Activated T-helper 1 cell treated with Interleukin-2 at 50 U/mL for 16 hours (primary cell): Measurements from ENCODE around the gene DDX4.
"Not testable (repeated sequence)": the region's sequence is repeated elsewhere in the genome, so short reads cannot be mapped to it uniquely, and the experiment has no call there.

Experiments used
- DNase-seq: peaks from one replicate; pipeline ENCODE4 v3.0.0-alpha.2; 2020; ENCODE audit warnings: low read depth

DDX4 gene

DNA sequence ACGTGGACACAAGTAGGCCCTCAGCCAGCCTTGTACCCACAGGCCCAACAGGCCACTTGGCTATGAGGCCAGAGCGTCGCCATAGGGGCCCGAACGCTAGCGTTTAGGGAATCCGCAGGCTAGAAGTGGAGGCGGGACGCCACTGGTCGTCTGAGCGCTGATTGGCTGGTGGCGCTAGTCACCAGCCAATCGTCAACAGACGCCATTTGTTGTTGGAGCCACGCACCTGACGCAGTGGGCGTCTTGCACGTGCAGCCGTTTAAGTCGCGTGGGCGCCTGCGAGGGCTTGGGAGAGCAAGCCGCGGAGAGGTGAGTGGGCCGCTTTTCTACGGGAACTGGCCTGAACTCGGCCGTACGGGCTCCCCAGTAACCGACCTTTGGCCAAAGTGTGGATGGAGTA is at the start of gene DDX4:
DDX4 (plus strand) TSS at position 269 of the 400 bp plus-strand sequence. CDS start 903 bp downstream, outside the sequence.
- DNase-seq: no peak

GRCh38 chr5:55691265-55692105 is 46.4 kb upstream of the DDX4 start:
- DNase-seq: no peak

DNA sequence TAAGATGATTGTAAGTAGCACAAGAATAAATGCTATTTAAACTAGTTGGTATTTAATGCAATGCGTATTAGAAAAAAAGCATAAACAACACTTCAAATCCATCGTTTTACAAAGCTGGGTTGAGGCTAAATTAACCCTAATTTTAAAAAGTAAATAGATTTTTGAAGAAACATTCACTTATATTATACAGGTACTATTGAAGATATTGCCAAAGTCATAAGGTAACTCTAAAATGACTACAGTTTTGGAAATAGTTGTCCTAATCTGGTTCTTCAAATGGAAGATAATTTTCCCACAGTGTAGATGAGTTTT is 45.8 kb upstream of the DDX4 start:
- no peak for DNase-seq

DNA sequence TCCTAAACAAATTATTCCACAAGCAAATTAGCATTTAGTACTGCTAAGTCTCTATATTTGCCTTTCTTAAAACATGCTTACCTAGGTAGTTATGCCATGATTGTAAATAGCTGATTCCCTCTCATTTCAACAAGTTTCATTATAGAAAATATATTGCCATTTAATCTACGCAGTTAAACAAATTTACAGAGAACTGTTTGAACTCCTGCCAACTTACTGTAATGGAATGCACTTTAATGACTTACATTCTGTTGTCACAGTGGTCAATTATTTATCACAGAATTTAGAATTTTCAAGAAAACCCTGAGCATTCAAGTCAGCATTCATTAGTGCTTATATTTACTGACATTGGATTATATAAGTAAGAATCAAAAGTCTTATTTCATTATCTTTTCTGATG is 45.4 kb upstream of the DDX4 start:
- no peak for DNase-seq

- no peak for DNase-seq
Measured at GRCh38 chr5:55694152-55694830, 43.6 kb upstream of the DDX4 start.

- not testable (repeated sequence) for DNase-seq
Measured at GRCh38 chr5:55696704-55697103, 41.2 kb upstream of the DDX4 start.

DNA sequence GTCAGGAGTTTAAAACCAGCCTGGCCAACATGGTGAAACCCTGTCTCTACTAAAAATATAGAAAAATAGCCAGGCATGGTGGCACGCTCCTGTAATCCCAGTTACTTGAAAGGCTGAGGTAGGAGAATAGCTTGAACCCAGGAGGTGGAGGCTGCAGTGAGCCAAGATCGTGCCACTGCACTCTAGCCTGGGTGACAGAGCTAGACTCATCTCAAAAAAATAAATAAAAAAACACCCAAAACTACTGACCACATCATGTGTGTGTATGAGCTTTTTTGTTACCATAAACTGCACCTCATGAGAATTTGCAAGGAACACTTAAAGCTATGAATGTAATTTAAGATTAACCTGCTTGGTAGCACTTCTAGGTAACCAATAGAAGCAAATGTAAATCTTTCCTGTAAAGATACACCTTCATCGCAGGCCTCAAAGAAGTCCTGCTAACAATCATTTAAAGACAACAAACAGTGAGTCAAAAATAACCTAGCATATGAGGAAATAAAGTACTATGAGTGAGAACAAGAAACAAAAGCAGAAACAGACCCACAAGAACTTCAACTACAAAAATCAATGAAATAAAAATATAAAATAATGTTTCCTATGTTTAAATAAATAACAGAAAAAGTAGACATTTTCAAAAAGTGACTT is 38.7 kb upstream of the DDX4 start:
- DNase-seq: no peak

DNA sequence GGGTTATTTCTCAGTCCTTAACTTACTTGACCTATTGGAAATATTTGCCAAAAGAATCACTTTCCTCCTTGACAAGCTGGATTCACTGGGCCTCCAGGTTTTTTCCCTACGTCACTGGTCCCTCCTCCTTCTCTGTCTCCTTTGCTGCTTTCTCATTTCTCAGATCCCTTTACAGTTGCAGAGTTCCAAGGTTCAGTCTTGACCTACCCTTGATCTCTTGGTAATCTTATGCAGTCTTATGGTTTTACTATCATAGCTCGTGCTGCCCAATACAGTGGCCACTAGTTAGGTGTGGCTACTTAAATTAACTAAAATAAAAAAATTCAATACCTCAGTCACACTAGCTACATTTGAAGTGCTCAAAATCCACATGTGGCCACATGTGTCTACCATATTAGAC is 37.1 kb upstream of the DDX4 start:
- no peak for DNase-seq

DNA sequence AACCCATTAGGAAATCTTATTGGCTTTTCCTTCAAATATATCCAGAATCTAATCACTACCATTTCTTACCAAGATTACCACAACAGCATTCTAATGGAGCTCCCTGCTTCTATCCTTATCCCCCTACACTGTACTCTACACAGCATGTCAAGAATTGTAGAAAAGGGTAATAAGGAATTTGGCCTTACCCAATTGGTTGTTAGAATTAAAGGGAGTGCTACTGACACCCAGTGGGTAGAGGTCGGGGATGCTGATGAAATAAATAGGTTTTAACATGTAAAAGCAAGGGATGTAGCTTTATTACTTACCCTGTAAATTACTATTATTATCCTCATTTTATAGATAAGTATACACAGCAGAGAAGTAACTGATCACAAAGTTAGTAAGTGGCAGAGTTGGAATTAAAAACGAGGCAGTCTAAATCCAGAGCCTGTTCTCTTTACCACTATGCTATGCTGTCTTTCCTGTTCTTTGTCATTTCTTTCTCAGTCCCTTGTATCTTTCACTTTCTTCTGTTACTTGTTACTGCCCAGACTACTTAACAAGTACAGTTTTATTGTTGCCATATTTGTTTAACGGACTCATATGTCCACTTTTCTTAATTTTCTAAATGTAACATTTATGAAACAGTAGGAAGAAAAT is 36.3 kb upstream of the DDX4 start:
- DNase-seq: no peak

DNA sequence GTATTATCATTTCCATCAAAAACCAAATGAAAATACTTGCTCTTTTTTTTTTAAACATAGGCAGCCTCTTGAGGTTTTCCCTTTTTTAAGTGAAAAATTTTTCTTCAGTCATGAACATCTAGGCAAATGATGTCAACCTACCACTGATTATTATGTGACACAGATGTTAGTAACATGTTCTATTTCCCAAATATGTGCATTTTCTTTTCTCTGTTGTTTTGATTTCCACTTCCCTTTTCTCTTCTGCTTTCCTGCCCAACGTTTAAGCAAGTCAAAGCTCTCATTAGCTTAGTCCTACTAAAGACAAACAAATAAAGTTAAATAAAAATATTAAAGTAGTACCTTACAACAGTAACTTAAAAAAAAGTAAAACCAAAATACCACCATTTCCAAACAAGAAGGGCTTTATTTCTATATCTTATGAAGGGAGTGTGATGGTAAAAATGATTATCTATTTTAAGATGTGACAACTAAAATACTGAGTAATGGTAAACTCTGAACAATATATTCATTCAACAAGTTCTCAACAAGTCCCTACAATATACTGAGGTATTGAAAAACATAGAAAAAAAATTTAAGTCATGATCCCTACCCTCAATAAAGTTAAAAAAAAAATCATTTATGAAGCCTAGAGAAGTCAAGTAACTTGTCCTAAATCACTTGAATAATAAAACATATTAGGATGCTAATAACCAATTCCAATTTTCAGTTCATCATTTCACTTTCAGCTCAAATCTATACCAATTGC is 35.1 kb upstream of the DDX4 start:
- DNase-seq: no peak

GRCh38 chr5:55706230-55706629 is 31.6 kb upstream of the DDX4 start:
- DNase-seq: no peak

DNA sequence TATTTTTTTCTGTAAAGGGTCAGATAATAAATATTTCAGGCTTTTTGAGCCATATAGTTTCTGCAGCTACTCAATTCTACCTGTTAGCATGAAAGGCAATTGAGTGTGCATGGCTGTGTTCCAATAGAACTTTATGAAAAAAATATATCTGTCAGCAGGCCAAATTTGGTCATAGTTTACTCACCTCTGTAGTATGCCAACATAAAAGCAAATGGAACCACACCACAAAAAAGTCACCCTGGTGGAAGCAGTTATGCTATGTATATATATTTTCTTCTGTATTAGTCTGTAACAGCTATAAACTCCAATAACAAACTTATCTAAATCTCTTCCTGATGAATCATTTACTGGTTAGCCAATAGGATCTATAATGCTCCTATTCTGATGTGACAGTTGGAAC is 29.1 kb upstream of the DDX4 start:
- no peak for DNase-seq

- no peak for DNase-seq
Measured at GRCh38 chr5:55711507-55712022, 26.3 kb upstream of the DDX4 start.

GRCh38 chr5:55712023-55712859 is 25.6 kb upstream of the DDX4 start, which contains the start of gene SLC38A9:
Gene SLC38A9, minus strand, starts transcription at chr5:55712324. Its CDS starts 14,366 bp downstream, at chr5:55697958.
- peak; percentile 84 for DNase-seq

- no peak for DNase-seq
Measured at GRCh38 chr5:55713871-55714270, 24.0 kb upstream of the DDX4 start.

DNA sequence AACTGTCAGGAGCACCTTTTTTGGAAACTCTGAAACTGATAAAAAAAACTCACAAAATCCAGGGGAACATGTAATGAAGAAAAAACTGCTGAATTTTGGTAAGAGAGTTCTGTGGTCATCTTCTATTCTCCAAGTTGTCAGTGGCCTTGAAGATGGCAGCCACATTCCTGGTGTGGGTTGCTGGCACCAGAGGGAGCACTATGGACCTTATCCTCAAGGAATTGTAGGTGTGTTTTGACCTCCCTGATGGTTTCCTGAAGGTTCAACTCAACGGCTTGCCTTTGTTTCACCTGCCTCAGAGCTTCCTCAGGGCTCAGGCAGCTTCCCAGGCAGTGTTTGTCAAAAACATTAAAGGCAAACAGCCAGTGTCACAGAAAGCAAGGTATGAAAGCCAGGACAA is 23.5 kb upstream of the DDX4 start:
- DNase-seq: no peak

DNA sequence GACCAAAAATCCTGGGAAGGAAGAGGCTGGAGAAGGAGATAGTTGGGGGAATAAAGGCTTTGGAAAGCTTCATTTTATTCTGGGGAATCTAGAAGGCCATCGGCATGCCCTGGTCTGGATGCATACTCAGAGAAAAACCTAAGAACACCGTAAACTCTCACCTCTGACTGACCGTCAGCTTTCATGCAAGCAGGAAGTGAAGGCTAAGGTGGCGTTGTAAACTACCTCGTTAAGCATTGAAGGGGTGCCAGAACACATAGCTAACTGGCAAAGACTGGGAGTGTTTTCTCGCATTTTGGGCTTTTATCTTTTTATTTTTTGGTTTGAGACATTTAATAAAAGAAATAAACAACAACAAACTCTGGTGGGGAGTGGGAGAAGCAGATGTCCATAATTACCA is 23.1 kb upstream of the DDX4 start:
- no peak for DNase-seq

DNA sequence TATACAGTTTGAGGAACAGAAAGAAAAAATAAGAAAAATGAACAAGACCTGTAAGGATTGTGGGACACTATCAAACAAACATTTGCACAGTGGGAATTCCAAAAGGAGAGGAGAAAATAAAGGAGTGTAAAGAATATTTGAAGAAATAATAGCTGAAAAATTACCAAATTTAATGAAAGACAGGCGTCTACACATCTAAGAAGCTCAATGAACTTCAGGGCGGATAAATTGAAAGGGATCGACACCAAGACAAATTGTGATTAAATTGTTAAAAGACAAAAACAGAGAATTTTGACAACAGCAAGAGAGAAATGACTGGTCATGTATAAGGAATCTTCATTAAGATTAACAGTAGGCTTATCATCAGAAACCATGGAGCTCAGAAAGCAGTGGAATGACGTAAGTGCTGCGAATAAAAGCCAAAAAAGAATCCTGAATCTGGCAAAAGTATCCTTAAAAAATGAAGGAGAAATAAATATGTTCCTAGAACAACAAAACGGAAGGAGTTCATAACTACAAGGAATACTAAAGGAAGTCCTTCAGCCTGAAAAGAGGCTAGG is 22.3 kb upstream of the DDX4 start:
- DNase-seq: no peak

DNA sequence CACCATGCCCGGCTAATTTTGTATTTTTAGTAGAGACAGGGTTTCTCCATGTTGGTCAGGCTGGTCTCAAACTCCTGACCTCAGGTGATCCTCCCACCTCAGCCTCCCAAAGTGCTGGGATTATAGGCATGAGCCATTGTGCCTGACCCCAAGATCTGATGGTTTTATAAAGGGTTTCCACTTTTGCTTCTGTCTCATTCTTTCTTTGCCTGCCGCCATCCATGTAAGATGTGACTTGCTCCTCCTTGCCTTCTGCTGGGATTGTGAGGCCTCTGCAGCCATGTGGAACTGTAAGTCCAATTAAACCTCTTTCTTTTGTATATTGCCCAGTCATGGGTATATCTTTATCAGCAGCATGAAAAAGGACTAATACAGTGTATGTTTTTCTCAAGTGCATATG is 18.8 kb upstream of the DDX4 start:
- DNase-seq: not testable (repeated sequence)

DNA sequence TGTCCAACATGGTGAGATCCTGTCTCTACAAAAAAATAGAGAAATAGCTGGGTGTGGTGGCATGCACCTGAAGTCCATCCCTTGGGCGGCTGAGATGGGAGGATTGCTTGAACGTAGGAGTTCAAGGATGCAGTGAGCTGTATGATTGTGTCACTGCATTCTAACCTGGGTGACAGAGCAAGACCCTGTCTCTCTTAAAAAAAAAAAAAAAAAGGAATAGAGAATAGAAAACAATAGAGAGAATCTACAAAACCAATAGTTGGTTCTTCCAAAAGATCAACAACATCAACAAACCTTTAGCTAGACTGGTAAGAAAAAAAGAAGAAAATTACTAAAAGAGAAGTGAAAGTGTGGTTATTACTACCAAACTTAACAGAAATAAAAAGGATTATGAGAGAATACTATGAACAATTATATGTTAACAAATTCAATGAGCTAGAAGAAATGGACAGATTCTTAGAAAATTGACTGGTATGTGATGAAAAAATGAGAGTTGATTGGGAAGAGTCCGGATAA is 17.6 kb upstream of the DDX4 start:
- DNase-seq: no peak
